ENCODE measurements around the gene EPGN.

The EPGN gene, protein sequence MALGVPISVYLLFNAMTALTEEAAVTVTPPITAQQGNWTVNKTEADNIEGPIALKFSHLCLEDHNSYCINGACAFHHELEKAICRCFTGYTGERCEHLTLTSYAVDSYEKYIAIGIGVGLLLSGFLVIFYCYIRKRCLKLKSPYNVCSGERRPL

GRCh38 chr4:74308215-74308614 is at the start of gene EPGN:
EPGN (plus strand) TSS chr4:74308470; CDS start chr4:74308534, 64 bp downstream.
- no peak for DNase-seq

DNA sequence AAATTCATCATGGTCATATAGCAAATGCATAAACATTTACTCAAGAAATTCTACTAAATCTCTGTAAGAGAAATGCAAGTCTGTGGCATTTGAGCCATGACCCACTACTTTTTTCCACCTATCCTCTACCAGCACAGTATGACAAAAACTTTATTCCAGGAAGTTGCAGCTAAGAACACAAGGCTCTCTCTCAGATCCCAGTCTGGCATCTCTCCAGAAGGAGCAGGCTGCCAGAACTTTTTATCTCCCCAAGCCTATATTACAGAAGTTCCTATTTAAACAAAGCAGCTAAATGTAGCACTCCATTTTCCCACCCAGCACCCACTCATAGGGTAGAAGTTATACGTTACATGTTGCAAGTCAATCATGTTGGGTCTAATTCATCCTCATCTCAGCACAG is 49.3 kb upstream of the EPGN start:
- no peak for DNase-seq

DNA sequence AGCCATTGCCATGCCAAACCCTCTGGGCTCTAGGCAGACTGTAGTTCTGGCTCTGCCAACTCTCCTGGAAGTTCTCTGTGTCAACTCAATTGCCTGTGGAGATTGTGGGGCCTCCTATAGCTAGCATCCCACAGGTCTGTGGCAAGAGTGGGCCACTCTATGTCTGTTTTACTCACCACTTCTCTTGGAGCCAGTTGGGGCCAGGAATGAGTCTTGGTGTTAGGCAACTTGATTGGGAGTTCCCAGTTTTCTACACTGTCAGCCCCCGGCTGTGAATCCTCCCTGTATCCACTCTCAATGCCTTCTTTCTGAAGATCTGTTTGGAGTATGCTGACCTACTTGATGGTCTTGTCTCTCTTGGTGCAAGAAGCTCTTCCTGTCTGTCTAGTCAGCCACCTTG is 48.2 kb upstream of the EPGN start:
- no peak for DNase-seq

DNA sequence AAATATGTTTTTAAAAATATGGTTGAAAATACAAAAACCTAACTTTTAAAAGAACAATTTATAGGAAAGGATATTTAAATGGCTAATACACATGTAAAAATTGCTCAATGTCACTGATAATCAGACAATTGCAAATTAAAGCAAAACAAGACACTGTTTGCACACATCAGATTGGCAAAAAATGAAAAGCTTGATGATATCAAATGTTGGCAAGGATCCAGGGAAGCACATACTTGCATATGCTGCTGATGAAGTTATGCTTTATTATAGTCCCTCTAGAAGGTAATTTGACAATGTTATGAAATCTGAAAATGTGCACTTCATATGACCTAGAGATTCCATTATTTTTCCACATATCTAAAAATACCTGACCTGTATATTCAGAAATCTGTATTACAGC is 45.7 kb upstream of the EPGN start:
- DNase-seq, result no peak

DNA sequence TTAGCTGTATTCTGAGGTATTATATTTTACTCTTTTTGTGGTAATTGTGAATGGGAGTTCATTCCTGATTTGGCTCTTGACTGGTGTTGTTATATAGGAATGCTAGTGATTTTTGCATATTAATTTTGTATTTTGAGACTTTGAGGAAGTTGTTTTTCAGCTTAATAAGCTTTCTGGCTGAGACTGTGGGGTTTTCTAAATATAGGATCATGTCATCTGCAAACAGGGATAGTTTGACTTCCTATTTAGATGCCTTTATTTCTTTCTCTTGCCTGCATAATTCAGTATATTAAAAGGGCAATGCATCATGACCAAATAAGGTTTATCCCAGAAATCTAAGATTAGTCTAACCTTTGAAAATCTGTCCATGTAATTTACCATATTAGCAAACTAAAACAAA is 44.7 kb upstream of the EPGN start:
- no peak for DNase-seq

GRCh38 chr4:74266081-74266480 is 42.2 kb upstream of the EPGN start:
- no peak for DNase-seq

GRCh38 chr4:74267998-74268606 is 40.2 kb upstream of the EPGN start:
- DNase-seq, result no peak

GRCh38 chr4:74268643-74269042 is 39.6 kb upstream of the EPGN start:
- no peak for DNase-seq

GRCh38 chr4:74278490-74278889 is 29.8 kb upstream of the EPGN start:
- no peak for DNase-seq

DNA sequence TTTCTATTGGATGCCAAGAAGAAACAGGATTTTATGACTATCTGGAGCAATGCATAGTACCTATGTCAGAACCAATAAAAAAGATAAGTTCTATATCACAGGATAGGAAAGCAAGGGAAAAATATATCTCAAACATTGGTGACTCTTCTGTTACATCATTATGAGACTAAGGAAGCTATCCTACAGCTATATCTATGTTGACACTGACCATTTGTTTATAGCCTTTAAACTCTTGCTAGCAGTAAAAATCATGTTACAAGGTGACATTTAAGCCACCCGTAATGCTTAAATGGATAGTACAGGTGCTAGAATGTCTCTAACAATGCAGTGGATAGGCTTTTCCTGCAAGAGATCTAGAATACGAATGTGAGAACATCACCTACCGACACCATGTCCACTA is 28.6 kb upstream of the EPGN start:
- no peak for DNase-seq

GRCh38 chr4:74282926-74283325 is 25.3 kb upstream of the EPGN start:
- no peak for DNase-seq

DNA sequence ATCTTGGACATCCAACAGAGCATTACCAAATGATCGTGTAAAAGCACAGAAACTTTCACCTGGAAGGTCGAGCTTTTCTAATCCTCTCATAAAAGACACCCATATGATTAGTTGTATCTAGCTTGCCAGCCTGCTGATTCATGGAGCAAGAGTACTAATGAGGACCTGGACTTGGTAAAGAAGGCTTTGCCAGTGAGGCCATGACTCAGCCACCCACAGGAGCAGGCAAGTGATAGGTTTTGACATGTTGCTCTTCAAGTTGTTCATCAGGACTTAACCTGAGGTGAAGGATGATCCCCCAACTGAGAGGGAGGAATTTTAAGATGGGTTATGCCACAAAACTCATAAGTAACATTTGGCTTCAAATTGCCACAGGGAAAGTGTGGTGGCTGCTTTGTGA is 24.7 kb upstream of the EPGN start:
- DNase-seq, result no peak

DNA sequence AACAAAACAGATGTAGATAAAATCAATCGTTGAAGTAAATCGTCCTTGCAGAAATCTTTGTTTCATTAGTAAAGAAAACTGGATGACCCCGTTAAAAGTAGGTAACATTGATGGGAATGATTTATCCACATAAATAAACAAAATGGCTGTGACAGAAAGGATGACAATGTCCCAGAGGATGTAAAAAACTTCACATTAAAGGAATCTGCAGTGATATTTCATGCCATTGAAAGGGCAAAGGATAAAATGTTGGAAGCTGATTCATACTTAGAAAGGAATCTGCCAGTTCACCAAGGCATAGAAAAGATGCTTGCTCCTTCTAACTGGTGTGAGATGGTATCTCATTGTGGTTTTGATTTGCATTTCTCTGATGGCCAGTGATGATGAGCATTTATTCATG is 24.2 kb upstream of the EPGN start:
- DNase-seq, result no peak

DNA sequence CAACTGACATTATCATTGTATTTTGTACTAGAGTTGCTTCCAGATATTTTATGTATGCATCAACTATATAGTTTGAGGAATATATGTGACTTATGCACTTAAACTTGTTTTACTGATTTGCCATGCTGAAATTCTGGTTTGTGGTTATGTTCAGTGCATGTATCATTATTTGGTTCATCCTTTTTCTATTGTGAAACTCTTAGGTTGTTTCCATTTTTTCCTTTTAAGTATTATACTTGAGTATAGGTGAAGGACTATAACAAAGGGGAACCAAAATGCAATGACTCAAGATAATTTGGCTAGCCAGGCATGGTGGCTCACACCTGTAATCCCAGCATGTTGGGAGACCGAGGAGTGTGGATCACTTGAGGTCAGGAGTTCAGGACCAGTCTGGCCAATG is 21.1 kb upstream of the EPGN start:
- no peak for DNase-seq

- no peak for DNase-seq
Measured at GRCh38 chr4:74287791-74288190, 20.5 kb upstream of the EPGN start.

DNA sequence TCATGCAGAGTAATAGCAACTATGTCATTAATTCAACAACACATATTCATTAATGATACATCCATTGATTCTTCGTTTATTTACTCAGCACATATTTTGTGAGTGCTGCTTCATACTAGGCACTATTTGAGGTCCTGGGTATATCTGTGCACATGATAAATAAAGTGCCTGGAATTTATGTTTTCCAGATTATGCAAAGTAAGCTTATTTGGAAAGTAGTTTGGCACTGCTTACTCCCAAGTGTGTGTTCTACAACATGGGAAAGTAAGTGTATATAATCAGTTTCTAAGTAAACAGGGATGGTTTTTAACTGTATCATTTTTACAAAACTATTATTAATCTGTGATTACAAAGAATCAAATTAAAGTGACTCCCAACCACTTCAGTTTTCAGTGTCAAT is 16.8 kb upstream of the EPGN start:
- no peak for DNase-seq

DNA sequence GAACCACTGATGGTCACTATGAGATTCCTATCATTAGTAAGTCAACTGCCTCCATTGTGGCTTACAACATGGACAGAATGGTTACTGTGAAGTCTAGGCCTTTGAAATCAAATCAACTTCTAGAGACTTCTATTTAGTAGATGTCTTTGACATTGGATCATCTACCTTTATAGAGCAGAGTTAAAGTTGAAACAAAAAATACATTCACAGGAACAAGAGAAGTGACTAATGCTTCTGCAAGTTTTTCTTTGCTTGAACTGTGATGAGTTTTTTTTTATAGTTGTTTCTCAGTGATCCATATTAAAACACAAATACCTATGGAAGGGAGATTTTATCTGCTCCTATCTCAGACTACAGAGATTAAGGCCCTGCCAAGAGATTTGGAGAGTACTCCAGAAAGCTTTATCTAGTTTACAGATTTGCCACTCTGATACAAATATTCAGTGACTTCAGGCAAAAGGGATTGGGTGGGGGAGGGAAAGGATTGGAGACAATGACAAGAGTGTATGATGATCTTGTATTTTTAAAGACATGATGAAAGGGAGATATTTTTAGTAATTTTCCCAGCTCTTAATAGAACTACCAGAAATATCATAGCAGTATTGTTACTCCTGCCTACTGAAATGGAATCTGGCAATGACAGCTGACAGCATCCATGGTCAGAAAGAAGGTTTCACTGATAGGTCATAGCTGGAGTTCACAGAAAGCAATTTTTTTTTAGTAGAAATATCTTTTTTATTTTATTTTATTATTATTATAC is 16.0 kb upstream of the EPGN start:
- DNase-seq, result no peak

DNA sequence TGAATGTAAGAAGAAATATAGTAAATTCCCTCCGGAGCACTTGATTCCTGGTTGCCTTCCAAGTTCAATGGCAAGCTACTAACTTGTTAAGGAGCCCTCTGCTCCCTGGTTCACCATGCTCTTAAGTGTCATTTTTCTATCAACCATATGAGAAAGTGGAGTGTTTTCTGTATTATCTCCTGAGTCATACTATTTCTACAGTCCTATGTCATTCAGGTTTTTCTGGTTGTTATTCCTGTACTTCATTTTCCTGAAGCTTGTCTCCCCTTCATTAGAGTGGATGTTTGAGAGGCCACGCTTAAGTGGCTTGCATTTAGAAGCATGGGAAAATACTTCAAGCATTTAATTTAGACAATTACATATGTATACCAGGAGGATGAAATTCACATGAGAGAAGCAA is 14.7 kb upstream of the EPGN start:
- DNase-seq, result no peak

DNA sequence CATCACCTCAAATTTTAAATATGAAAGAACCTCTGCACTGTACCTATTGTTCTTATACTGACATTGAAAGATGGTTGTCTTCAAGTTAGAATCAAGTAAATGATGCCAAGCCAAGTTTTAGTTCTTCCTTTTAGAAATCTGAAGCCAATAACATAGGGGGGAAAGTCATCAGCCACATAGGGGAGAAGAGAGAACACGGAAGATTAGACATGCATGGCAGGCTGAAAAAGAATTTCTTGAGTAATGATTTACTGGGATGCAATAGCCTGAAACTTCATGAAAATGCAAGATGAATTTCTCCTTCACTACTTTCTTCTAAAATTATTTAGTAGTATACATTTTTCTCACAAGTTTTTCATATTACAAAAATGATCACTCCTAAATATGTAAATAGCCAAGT is 13.6 kb upstream of the EPGN start:
- no peak for DNase-seq

GRCh38 chr4:74297539-74297938 is 10.7 kb upstream of the EPGN start:
- no peak for DNase-seq

GRCh38 chr4:74304095-74304625 is 4.1 kb upstream of the EPGN start:
- no peak for DNase-seq

DNA sequence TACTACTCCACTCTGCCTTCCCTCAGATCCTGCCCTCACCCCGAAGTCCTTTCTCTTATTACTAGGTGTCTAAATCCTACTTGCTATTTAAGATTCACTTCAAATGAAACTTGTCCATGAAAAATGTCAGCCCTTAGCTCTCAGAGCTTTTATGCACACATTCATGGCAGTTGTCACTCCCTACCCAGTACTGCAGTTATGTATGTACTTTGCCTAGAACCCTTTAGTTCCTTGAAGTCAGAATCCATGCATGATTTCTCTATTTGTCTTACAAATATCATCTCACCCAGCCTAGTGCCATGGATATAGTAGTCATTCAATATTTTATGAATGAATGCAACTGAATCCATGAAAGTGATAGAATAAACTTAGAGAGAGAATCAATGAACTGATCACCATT is 3.3 kb upstream of the EPGN start:
- no peak for DNase-seq

GRCh38 chr4:74307170-74307569 is 1.1 kb upstream of the EPGN start:
- no peak for DNase-seq

DNA sequence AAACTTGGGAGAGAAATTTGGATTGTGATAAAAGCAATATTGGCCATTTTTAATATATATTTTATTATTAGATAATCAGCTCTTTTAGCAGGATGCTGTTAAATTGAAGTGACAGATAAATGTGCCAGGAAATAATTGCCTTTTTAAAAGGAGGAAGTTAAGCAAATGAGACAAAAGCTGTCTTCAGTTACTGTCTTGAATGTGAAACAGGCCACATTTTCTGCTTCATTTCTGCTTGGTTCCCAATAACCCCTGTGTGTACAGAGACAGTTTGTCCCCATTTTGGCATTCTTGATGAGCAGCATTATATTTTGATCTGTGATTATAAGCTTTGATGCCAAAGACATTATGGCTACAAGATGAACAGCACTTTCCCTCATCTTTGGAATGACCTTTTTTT is 953 bp downstream of the EPGN start:
- DNase-seq, result no peak
